HG03045 (cell line): ENCODE measurements around the gene COL1A1.

Source experiments
- ATAC-seq: cut with Tn5 transposase; IDR thresholded peaks from one replicate; pipeline ENCODE4 v1.9.1; 2021; ENCODE audit warnings: mild to moderate bottlenecking, moderate library complexity; ENCODE audit not compliant: unreplicated experiment

COL1A1 gene

GRCh38 chr17:50174444-50174843 is 27.0 kb downstream of the COL1A1 start:
- no peak for ATAC-seq

GRCh38 chr17:50173335-50173941 is 28.0 kb downstream of the COL1A1 start:
- ATAC-seq: no peak

GRCh38 chr17:50172936-50173334 is 28.5 kb downstream of the COL1A1 start:
- ATAC-seq: no peak

GRCh38 chr17:50172130-50172529 is 29.3 kb downstream of the COL1A1 start:
- ATAC-seq: no peak

- no peak for ATAC-seq
Measured at GRCh38 chr17:50171371-50172071, 29.9 kb downstream of the COL1A1 start.

GRCh38 chr17:50170662-50171370 is 30.6 kb downstream of the COL1A1 start:
- no peak for ATAC-seq

GRCh38 chr17:50169881-50170459 is 31.5 kb downstream of the COL1A1 start:
- ATAC-seq: no peak

- ATAC-seq: no peak
Measured at GRCh38 chr17:50169121-50169764, 32.2 kb downstream of the COL1A1 start.

GRCh38 chr17:50168319-50168718 is 33.1 kb downstream of the COL1A1 start:
- ATAC-seq: no peak

- ATAC-seq: no peak
Measured at GRCh38 chr17:50167371-50167770, 34.1 kb downstream of the COL1A1 start.

- ATAC-seq: no peak
Measured at GRCh38 chr17:50166518-50167181, 34.8 kb downstream of the COL1A1 start.

GRCh38 chr17:50165867-50166517 is 35.4 kb downstream of the COL1A1 start, which contains the start of gene SGCA:
TSS of gene SGCA (plus strand) at chr17:50166005. CDS start at chr17:50166041, 36 bp downstream.
- ATAC-seq: no peak

GRCh38 chr17:50165466-50165865 is 36.0 kb downstream of the COL1A1 start:
- no peak for ATAC-seq

- ATAC-seq: no peak
Measured at GRCh38 chr17:50165066-50165465, 36.4 kb downstream of the COL1A1 start.

GRCh38 chr17:50164697-50164988 is 36.8 kb downstream of the COL1A1 start:
- ATAC-seq: no peak

- peak; percentile 38 for ATAC-seq
Measured at GRCh38 chr17:50163843-50164696, 37.4 kb downstream of the COL1A1 start.

GRCh38 chr17:50162466-50163254 is 38.8 kb downstream of the COL1A1 start:
- no peak for ATAC-seq

- no peak for ATAC-seq
Measured at GRCh38 chr17:50161911-50162288, 39.5 kb downstream of the COL1A1 start.
